Testis (tissue), 2 donors: ENCODE data around the gene M6PR.
"Not testable (repeated sequence)": the region's sequence is repeated elsewhere in the genome, so short reads cannot be mapped to it uniquely, and the experiment has no call there.

ENCODE experiments used
- CTCF ChIP-seq, 3 experiments: fragments of 450-650 bp in 2 of 3; fragments of 200-600 bp in 1 of 3; sonication (generic) in 1 of 3; IDR thresholded peaks; one replicate each; pipeline ENCODE4 v1.5.1; 2016 to 2019; ENCODE audit warnings: antibody characterized with exemption in 3 of 3, mild to moderate bottlenecking in 2 of 3, moderate library complexity in 1 of 3
- POLR2A ChIP-seq: fragments of 450-650 bp; IDR thresholded peaks from one replicate; pipeline ENCODE4 v1.6.1; 2017; ENCODE audit warnings: antibody characterized with exemption, mild to moderate bottlenecking, moderate library complexity

- not testable (repeated sequence) for TF ChIP-seq CTCF (IDR thresholded peaks at IDR 0.05); POLR2A
Measured at GRCh38 chr12:8902703-8903102, 46.7 kb downstream of the M6PR start.
